OCI-LY1 (cell line): ENCODE data around the gene ASB2.

Experiments
- H2AFZ ChIP-seq: fragments of 200-600 bp; sonication (generic), shearing (Covaris generic); 2 replicates; pipeline ENCODE4 v1.6.0; 2014; ENCODE audit warnings: antibody characterized with exemption, mild to moderate bottlenecking, low read length
- H3F3A ChIP-seq: fragments of 200-600 bp; sonication (generic), shearing (Covaris generic); 2 replicates; pipeline ENCODE4 v1.6.0; 2014; ENCODE audit warnings: mild to moderate bottlenecking, antibody characterized with exemption, low read length, moderate library complexity; ENCODE audit not compliant: insufficient read depth
- H3K27ac ChIP-seq: fragments of 200-600 bp; sonication (generic); 2 replicates; pipeline ENCODE4 v1.5.1; 2014; ENCODE audit warnings: low read length, mixed run types, mild to moderate bottlenecking, low read depth; ENCODE audit not compliant: poor library complexity, severe bottlenecking
- H3K27me3 ChIP-seq: fragments of 200-600 bp; sonication (generic); 2 replicates; pipeline ENCODE4 v1.6.0; 2014; ENCODE audit warnings: antibody characterized with exemption, mild to moderate bottlenecking, low read length, moderate library complexity; ENCODE audit not compliant: insufficient read depth
- H3K36me3 ChIP-seq: fragments of 200-600 bp; sonication (generic); 2 replicates; pipeline ENCODE4 v1.6.1; 2014; ENCODE audit warnings: mild to moderate bottlenecking, antibody characterized with exemption, low read length, moderate library complexity, mixed read lengths; ENCODE audit not compliant: insufficient read depth
- H3K4me1 ChIP-seq: fragments of 200-600 bp; sonication (generic); 2 replicates; pipeline ENCODE4 v1.5.1; 2014; ENCODE audit warnings: mild to moderate bottlenecking, low read length, moderate library complexity; ENCODE audit not compliant: insufficient read depth, severe bottlenecking
- H3K4me2 ChIP-seq: fragments of 200-600 bp; sonication (generic), shearing (Covaris generic); 2 replicates; pipeline ENCODE4 v1.6.1; 2014; ENCODE audit warnings: low read length
- H3K4me3 ChIP-seq: fragments of 200-600 bp; sonication (generic); 2 replicates; pipeline ENCODE4 v1.5.1; 2014; ENCODE audit warnings: low read length, low read depth, mild to moderate bottlenecking, mixed read lengths; ENCODE audit not compliant: poor library complexity, severe bottlenecking
- H3K79me2 ChIP-seq: fragments of 200-600 bp; shearing (Covaris generic); 2 replicates; pipeline ENCODE4 v1.6.1; 2016; ENCODE audit warnings: mixed run types, low read length, mixed read lengths; ENCODE audit not compliant: insufficient read depth
- H3K9ac ChIP-seq: fragments of 200-600 bp; sonication (generic), shearing (Covaris generic); 2 replicates; pipeline ENCODE4 v1.6.1; 2014; ENCODE audit warnings: mild to moderate bottlenecking, low read length, mixed read lengths
- H3K9me2 ChIP-seq: fragments of 200-600 bp; sonication (generic), shearing (Covaris generic); 2 replicates; pipeline ENCODE4 v1.6.1; 2014; ENCODE audit warnings: low read depth, mild to moderate bottlenecking, low read length, mixed read lengths
- H3K9me3 ChIP-seq: fragments of 200-600 bp; shearing (Covaris generic); 2 replicates; pipeline ENCODE4 v1.6.1; 2014; ENCODE audit warnings: low read length, mixed read lengths
- H4K20me1 ChIP-seq: fragments of 200-600 bp; sonication (generic), shearing (Covaris generic); 2 replicates; pipeline ENCODE4 v1.6.0; 2016; ENCODE audit warnings: mild to moderate bottlenecking, low read length; ENCODE audit not compliant: insufficient read depth
- EZH2 ChIP-seq: fragments of 200-600 bp; sonication (generic), shearing (Covaris generic); IDR thresholded peaks from 2 replicates; pipeline ENCODE4 v1.8.0; 2017; ENCODE audit warnings: borderline replicate concordance, mixed run types, mild to moderate bottlenecking, antibody characterized with exemption, low read length, moderate library complexity, mixed read lengths
- TF ChIP-seq, protein P1 (sequence below): fragments of 200-600 bp; sonication (generic), shearing (Covaris generic); IDR thresholded peaks from 2 replicates; pipeline ENCODE4 v1.5.1; 2017; ENCODE audit warnings: mild to moderate bottlenecking, antibody characterized with exemption, low read length, moderate library complexity, mixed read lengths

ASB2 gene

DNA sequence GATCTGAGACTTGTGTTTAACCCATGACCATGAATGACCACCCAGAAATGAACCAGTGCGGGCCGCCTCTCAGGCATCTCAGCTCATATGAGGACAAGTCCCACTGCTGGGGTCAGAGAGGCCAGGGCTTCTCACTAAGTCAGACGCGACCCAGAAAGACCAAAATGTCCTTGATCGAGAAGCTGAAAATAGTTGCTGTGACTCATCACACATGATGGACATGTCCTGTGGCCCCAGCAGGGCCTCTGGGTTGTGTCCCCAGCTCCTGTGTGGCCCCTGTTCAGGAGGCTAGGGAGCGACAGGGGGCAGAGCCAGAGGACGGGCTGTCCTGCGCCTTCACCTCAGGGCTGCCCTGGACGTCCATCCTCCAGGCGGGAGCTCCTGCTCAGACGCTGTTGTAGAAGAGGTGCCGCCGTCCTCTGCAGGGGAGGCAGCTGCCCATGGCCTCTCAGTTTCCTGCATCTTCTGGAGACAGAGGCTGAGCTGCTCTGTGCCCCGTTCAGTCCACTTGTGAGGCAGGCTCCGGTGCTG, 78.2 kb downstream of the ASB2 start:
- no peak overlapping the region for H3K4me2 ChIP-seq
- no peaks in the 10 kb centered on the region for H3F3A ChIP-seq
- H3K27me3 ChIP-seq = no peaks in the 10 kb centered on the region
- H3K9me3 ChIP-seq = no peaks in the 10 kb centered on the region
- H3K4me3 ChIP-seq = no peak overlapping the region
- H3K36me3 ChIP-seq = no peaks in the 10 kb centered on the region
- no peaks in the 10 kb centered on the region for H3K79me2 ChIP-seq
- H3K4me1 ChIP-seq = no peaks in the 10 kb centered on the region
- H3K9me2 ChIP-seq = no peaks in the 10 kb centered on the region
- H3K27ac ChIP-seq = no peak overlapping the region
- H4K20me1 ChIP-seq = no peaks in the 10 kb centered on the region
- no peak for TF ChIP-seq EZH2
- TF ChIP-seq, protein P1, sequence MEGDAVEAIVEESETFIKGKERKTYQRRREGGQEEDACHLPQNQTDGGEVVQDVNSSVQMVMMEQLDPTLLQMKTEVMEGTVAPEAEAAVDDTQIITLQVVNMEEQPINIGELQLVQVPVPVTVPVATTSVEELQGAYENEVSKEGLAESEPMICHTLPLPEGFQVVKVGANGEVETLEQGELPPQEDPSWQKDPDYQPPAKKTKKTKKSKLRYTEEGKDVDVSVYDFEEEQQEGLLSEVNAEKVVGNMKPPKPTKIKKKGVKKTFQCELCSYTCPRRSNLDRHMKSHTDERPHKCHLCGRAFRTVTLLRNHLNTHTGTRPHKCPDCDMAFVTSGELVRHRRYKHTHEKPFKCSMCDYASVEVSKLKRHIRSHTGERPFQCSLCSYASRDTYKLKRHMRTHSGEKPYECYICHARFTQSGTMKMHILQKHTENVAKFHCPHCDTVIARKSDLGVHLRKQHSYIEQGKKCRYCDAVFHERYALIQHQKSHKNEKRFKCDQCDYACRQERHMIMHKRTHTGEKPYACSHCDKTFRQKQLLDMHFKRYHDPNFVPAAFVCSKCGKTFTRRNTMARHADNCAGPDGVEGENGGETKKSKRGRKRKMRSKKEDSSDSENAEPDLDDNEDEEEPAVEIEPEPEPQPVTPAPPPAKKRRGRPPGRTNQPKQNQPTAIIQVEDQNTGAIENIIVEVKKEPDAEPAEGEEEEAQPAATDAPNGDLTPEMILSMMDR = no peak
- no peak overlapping the region for H3K9ac ChIP-seq
- H2AFZ ChIP-seq = no peak overlapping the region

DNA sequence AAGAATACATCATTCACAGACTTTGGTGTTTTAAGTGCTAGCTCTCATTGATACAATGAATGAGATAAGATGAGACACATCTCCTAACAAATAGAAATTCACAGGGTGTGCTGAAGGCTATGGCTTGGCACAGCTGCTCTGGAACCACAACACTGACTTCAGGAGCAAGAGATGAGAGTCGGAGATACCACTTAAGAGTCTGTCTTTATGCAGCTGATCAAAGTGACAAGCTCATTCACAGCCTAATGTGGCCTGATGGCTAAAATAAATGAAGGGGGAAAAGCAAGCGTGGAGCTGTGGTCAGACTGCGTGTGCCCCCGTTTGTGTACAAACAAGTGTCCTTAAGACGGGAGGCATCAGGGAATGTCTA, 78.9 kb downstream of the ASB2 start:
- no peak overlapping the region for H3K4me2 ChIP-seq
- H4K20me1 ChIP-seq = no peaks in the 10 kb centered on the region
- H3K27ac ChIP-seq = no peak overlapping the region
- H3K9ac ChIP-seq = no peak overlapping the region
- no peaks in the 10 kb centered on the region for H3K36me3 ChIP-seq
- H2AFZ ChIP-seq = no peak overlapping the region
- H3K9me2 ChIP-seq = no peaks in the 10 kb centered on the region
- no peaks in the 10 kb centered on the region for H3K9me3 ChIP-seq
- H3K4me3 ChIP-seq = no peak overlapping the region
- no peaks in the 10 kb centered on the region for H3F3A ChIP-seq
- no peaks in the 10 kb centered on the region for H3K4me1 ChIP-seq
- no peaks in the 10 kb centered on the region for H3K79me2 ChIP-seq
- H3K27me3 ChIP-seq = no peaks in the 10 kb centered on the region
- TF ChIP-seq, protein P1 = no peak

DNA sequence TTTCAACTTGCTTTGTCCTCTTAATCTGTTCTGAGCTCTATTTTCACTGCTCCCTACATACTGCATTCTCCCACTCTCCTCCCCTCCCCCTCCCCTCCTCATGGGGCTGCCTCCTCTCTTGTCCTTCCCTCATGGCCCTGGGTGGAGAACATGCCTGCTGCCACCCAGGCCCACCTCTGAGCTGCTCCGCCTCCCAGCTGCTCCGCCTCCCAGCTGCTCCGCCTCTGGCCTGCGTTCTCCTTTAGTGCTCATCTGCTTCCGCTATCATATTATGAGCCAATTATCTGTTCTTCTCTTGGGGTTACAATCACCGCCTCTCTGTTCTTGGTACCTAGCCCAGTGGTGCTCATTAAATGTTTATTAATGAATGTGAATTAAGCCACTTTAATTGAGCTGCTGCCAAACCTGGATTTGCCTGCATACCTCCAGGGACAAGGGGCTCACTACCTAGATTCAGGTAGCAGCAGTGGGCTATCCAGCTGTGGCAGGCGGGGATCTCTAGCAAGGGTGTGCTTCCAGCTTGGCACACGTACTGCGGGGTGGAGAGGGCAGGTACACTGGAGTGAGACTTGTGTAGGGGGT, 81.3 kb downstream of the ASB2 start:
- no peak overlapping the region for H3K4me2 ChIP-seq

More for the DNA sequence above, 81.3 kb downstream of the ASB2 start:
- Histone ChIP-seq H2AFZ (no peak overlapping the region), H4K20me1 (no peaks in the 10 kb centered on the region), H3K9me2 (no peaks in the 10 kb centered on the region), H3K36me3 (no peaks in the 10 kb centered on the region), H3K9ac (no peak overlapping the region), H3K4me1 (no peaks in the 10 kb centered on the region), H3K9me3 (no peaks in the 10 kb centered on the region), H3K27ac (no peak overlapping the region), H3K27me3 (no peaks in the 10 kb centered on the region), H3K4me3 (no peak overlapping the region), H3F3A (no peaks in the 10 kb centered on the region), H3K79me2 (no peaks in the 10 kb centered on the region)
- TF ChIP-seq, protein P1 = no peak
- no peak for TF ChIP-seq EZH2
